IMR-90 (cell line): ENCODE measurements around the gene BACH1. TPM values are rescaled to one million over a fixed set of nuclear protein-coding genes. Genes with fewer than 3 reads are reported as not detected.

ENCODE experiments used
- ATAC-seq: fragments of 200-7000 bp; cut with Tn5 transposase; 2 replicates; pipeline ENCODE4 v1.9.1; 2020; ENCODE audit warnings: low read depth, mild to moderate bottlenecking, moderate library complexity
- BruUV-seq: library from RNA; stranded (reverse); fragments of 400-500 nt; replicated peaks from 2 replicates; lab custom pipeline; 2021; lab: Mats Ljungman, UMichigan
- CTCF ChIA-PET: fragments of 300-600 bp; formaldehyde crosslinking; extraction: SDS; loops from one replicate; lab custom pipeline; 2021; ENCODE audit warnings: antibody characterized with exemption; lab: Yijun Ruan, JAX
- POLR2A ChIA-PET: fragments of 300-600 bp; sonication (Branson Sonifier 250); formaldehyde crosslinking; loops from one replicate; lab custom pipeline; 2022; ENCODE audit warnings: antibody characterized with exemption; ENCODE audit not compliant: unreplicated experiment; lab: Charles Lee
- DNase-seq: peaks from one replicate; pipeline ENCODE4 v3.0.0; 2013
- H2AFZ ChIP-seq: replicated peaks from 2 replicates; pipeline ENCODE3; 2013; ENCODE audit warnings: low read length, mild to moderate bottlenecking; ENCODE audit not compliant: poor library complexity
- H2AK5ac ChIP-seq: 2 replicates; pipeline ENCODE4 v1.6.1; 2013; ENCODE audit warnings: low read depth, low read length, inconsistent platforms
- H2AK9ac ChIP-seq: replicated peaks from 2 replicates; pipeline ENCODE3; 2013; ENCODE audit warnings: mild to moderate bottlenecking, low read depth, low read length, moderate library complexity; ENCODE audit not compliant: poor library complexity
- H2BK120ac ChIP-seq: 2 replicates; pipeline ENCODE4 v1.6.1; 2013; ENCODE audit warnings: low read depth, low read length, inconsistent platforms
- H2BK15ac ChIP-seq: 3 replicates; pipeline ENCODE4 v1.6.1; 2013; ENCODE audit warnings: low read depth, low read length, inconsistent platforms
- H2BK20ac ChIP-seq: 2 replicates; pipeline ENCODE4 v1.6.1; 2013; ENCODE audit warnings: low read depth, mild to moderate bottlenecking, inconsistent platforms, low read length, moderate library complexity
- H2BK5ac ChIP-seq: 2 replicates; pipeline ENCODE4 v1.6.1; 2013; ENCODE audit warnings: mild to moderate bottlenecking, low read depth, low read length, inconsistent platforms; ENCODE audit not compliant: poor library complexity, severe bottlenecking
- H3K14ac ChIP-seq: replicated peaks from 2 replicates; pipeline ENCODE4 v1.6.1; 2013; ENCODE audit warnings: low read depth, low read length, inconsistent platforms
- H3K18ac ChIP-seq: 2 replicates; pipeline ENCODE4 v1.6.1; 2013; ENCODE audit warnings: low read depth, low read length, control low read depth
- H3K23ac ChIP-seq: 2 replicates; pipeline ENCODE4 v1.6.1; 2013; ENCODE audit warnings: low read depth, low read length, inconsistent platforms
- H3K27ac ChIP-seq: 2 replicates; pipeline ENCODE4 v1.5.1; 2013; ENCODE audit warnings: mild to moderate bottlenecking, control low read depth, low read length; ENCODE audit not compliant: insufficient read depth
- H3K27me3 ChIP-seq: 2 replicates; pipeline ENCODE4 v1.6.1; 2013; ENCODE audit warnings: low read length; ENCODE audit not compliant: control insufficient read depth, insufficient read depth
- H3K36me3 ChIP-seq: 2 replicates; pipeline ENCODE4 v1.6.1; 2013; ENCODE audit warnings: low read length, mixed read lengths; ENCODE audit not compliant: control insufficient read depth, insufficient read depth
- H3K4ac ChIP-seq: 2 replicates; pipeline ENCODE4 v1.6.1; 2013; ENCODE audit warnings: low read depth, low read length, inconsistent platforms
- H3K4me1 ChIP-seq: 2 replicates; pipeline ENCODE4 v1.6.1; 2013; ENCODE audit warnings: low read length, mixed read lengths; ENCODE audit not compliant: control insufficient read depth, insufficient read depth
- H3K4me2 ChIP-seq: 2 replicates; pipeline ENCODE4 v1.6.1; 2013; ENCODE audit warnings: low read depth, mild to moderate bottlenecking, control low read depth, low read length, moderate library complexity
- H3K4me3 ChIP-seq: 2 replicates; pipeline ENCODE4 v1.5.1; 2013; ENCODE audit warnings: low read depth, mild to moderate bottlenecking, control low read depth, low read length, moderate library complexity; ENCODE audit not compliant: insufficient read depth
- H3K56ac ChIP-seq: 2 replicates; pipeline ENCODE4 v1.6.1; 2013; ENCODE audit warnings: low read length, inconsistent platforms; ENCODE audit not compliant: insufficient read depth; ENCODE audit errors: extremely low read depth
- H3K79me1 ChIP-seq, 2 experiments: 2 replicates each; pipeline ENCODE4 v1.6.1; 2013; ENCODE audit warnings: low read length in 2 of 2, inconsistent platforms in 1 of 2, low read depth in 1 of 2
- H3K9ac ChIP-seq: 2 replicates; pipeline ENCODE4 v1.6.1; 2013; ENCODE audit warnings: low read depth, low read length, control low read depth
- H3K9me1 ChIP-seq: 2 replicates; pipeline ENCODE4 v1.6.1; 2013; ENCODE audit warnings: low read length, inconsistent platforms; ENCODE audit not compliant: insufficient read depth
- H3K9me3 ChIP-seq: 2 replicates; pipeline ENCODE4 v1.6.1; 2013; ENCODE audit warnings: low read length; ENCODE audit not compliant: control insufficient read depth, insufficient read depth
- H4K20me1 ChIP-seq: 2 replicates; pipeline ENCODE4 v1.6.1; 2013; ENCODE audit warnings: low read length, inconsistent platforms; ENCODE audit not compliant: insufficient read depth
- H4K5ac ChIP-seq: 2 replicates; pipeline ENCODE4 v1.6.1; 2013; ENCODE audit warnings: mild to moderate bottlenecking, low read depth, low read length, control low read depth
- H4K8ac ChIP-seq, 2 experiments: 2 replicates each; pipeline ENCODE4 v1.6.1; 2013; ENCODE audit warnings: low read depth in 2 of 2, low read length in 2 of 2, control low read depth in 1 of 2, inconsistent platforms in 1 of 2
- H4K91ac ChIP-seq: 2 replicates; pipeline ENCODE4 v1.6.1; 2013; ENCODE audit warnings: low read depth, low read length, inconsistent platforms; ENCODE audit not compliant: insufficient read depth
- MAFK ChIP-seq: IDR thresholded peaks from 2 replicates; pipeline ENCODE4 v1.6.1; 2012; ENCODE audit warnings: low read depth, low read length, improper control_type of control experiment
- POLR2A ChIP-seq: IDR thresholded peaks from 2 replicates; pipeline ENCODE4 v1.6.1; 2012; ENCODE audit warnings: mild to moderate bottlenecking, low read depth, low read length
- WGBS, 2 experiments: methylation state at CpG; one replicate each; pipeline versions ENCODE4 v1.1.5 to v1.1.7; 2013; ENCODE audit warnings: missing lambda C conversion rate in 2 of 2; ENCODE audit not compliant: insufficient read length in 1 of 2; ENCODE audit errors: extremely low coverage in 2 of 2; 5-methylcytosine and 5-hydroxymethylcytosine counted together
- dilution Hi-C: fragments of 300-500 bp; cut with HindIII; formaldehyde crosslinking; loops from one replicate; pipeline ENCODE4 v1.14.3; 2018; ENCODE audit warnings: low sequenced_read_pairs; ENCODE audit not compliant: unreplicated experiment
- in situ Hi-C: fragments of 300-500 bp; cut with MboI; formaldehyde crosslinking; loops from 3 replicates; pipeline ENCODE4 v1.14.3; 2019; ENCODE audit warnings: low sequenced_read_pairs, inconsistent platforms, mixed read lengths
- intact Hi-C: fragments of 100-400 bp; cut with micrococcal nuclease; formaldehyde crosslinking; loops from 2 replicates; pipeline ENCODE4 v1.10.0; 2022
- polyA plus RNA-seq, 3 experiments: library from polyadenylated mRNA; depleted of rRNA; stranded (reverse); fragments of >200 nt; gene quantifications; 2 replicates each; pipeline ENCODE4 v1.2.3, GENCODE V29; 2012; ENCODE audit warnings: low replicate concordance in 1 of 3
- total RNA-seq: library from RNA; depleted of rRNA; stranded (reverse); fragments of >200 nt; gene quantifications from 2 replicates; pipeline ENCODE4 v1.2.3, GENCODE V29; 2012

The BACH1 gene
- total and polyA plus RNA-seq, 2 of the 4 experiments (the other 2 are of a cell fraction): 23.1 to 108 TPM

DNA sequence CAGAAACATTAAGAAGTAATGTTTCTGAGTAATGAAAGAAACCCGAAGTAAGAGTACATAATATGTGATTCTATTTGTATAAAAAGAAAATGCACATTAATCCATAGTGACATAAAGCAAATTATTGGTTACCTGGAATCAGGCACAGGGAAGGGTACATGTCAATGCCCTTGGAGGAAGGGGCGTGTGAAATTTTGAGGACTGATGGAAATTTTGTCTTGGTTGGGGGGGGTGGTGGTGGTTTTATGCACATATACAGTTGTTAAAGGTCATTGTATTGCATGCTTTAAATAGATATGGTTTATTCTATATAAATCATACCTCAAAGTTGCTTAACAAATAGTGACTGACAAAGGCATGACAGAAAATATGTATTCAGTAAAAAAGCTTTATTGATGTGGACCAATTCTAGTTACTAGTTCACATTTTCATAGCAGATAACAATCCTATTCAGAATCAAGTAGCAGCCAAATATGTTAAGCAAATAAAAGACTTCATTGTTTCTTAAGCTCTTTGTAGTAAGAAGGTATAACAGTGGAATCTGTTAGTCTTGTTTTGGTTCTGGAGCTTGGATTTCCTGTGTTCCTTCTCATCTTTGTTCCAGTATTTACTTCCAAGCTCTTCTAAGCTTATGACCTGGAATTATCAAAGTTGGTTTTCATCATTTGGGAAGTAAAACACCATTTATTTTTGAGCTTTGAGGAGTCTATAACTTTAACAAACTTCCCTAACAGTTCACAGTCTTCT is 15.1 kb downstream of the BACH1 start:
- no peak overlapping the region for H4K5ac ChIP-seq
- no peak overlapping the region for H4K91ac ChIP-seq
- no peak overlapping the region for H2BK120ac ChIP-seq
- dilution Hi-C loops (no loop called here), in situ Hi-C loops (no loop called here), intact Hi-C loops (loop anchor here (1.0 to 10.0 kb wide), 2 partner anchors 9 to 401 kb away; no protein-coding TSS in a partner anchor)
- H2BK5ac ChIP-seq: no peak overlapping the region
- no peak overlapping the region for H2AFZ ChIP-seq
- no peak overlapping the region for H3K4me3 ChIP-seq
- no peak overlapping the region for H3K18ac ChIP-seq
- H2AK9ac ChIP-seq: no peak overlapping the region
- ChIA-PET CTCF (interaction anchor here (0.6 kb wide), 1 partner anchor 1257 kb away, joined by 5 read pairs; no protein-coding TSS in a partner anchor), POLR2A (no interaction called here)
- H3K27ac ChIP-seq: no peak overlapping the region
- H2AK5ac ChIP-seq: no peak overlapping the region
- H3K14ac ChIP-seq: no peak overlapping the region
- H3K9me3 ChIP-seq: no peaks in the 10 kb centered on the region
- TF ChIP-seq MAFK (no peak), POLR2A (0 out of 2 replicates have a peak, but pooled peaks have one; percentile 22)
- H3K9ac ChIP-seq: no peak overlapping the region
- H3K36me3 ChIP-seq: peaks cover 5% of the 10 kb centered on the region; the same call in 1 of the 2 replicates
- H4K8ac ChIP-seq: no peak overlapping the region
- no TSS peak for BruUV-seq
- ATAC-seq (no peak), DNase-seq (no peak)
- H3K4me1 ChIP-seq: peaks cover 24% of the 10 kb centered on the region
- no CpG with 5 or more reads among the region's 2 CpGs for WGBS, 2 experiments
- H3K56ac ChIP-seq: no peak overlapping the region
- no peak overlapping the region for H3K4ac ChIP-seq
- peaks cover 29% of the 10 kb centered on the region for H3K9me1 ChIP-seq
- no peak overlapping the region for H3K23ac ChIP-seq
- H2BK15ac ChIP-seq: no peak overlapping the region
- H3K4me2 ChIP-seq: no peak overlapping the region
- H4K20me1 ChIP-seq: peaks cover 96% of the 10 kb centered on the region
- H3K79me1 ChIP-seq: peaks cover 0 to 68% of the 10 kb centered on the region in 2 experiments; a peak in 2 of 4 replicates
- H2BK20ac ChIP-seq: no peak overlapping the region
- no peaks in the 10 kb centered on the region for H3K27me3 ChIP-seq
